GM19438 (cell line): ENCODE data around the gene MAGEA2B.
"Not testable (repeated sequence)": the region's sequence is repeated elsewhere in the genome, so short reads cannot be mapped to it uniquely, and the experiment has no call there.

Experiments
- ATAC-seq: cut with Tn5 transposase; IDR thresholded peaks from one replicate; pipeline ENCODE4 v1.9.1; 2021; ENCODE audit warnings: low read depth; ENCODE audit not compliant: unreplicated experiment

The MAGEA2B gene

DNA sequence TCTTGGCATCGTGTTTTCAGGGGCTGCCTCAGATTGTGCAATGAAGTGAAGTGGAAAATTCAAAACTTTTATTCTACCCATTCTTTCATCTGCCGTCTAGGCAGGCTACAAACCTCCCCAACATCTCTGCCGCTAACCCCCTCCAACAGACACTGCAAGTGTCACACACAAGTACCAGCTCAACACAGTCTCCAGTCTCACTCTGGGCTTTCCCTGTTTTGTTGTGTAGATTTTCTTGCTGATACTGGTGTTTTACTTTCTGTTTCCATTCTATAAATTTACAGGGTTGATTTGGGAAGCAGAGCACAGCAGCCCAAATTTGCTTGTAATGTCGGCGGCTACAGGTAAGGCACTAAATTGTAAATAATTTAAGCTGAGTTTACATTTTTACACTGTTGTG is 40.4 kb downstream of the MAGEA2B start:
- ATAC-seq, result not testable (repeated sequence)

DNA sequence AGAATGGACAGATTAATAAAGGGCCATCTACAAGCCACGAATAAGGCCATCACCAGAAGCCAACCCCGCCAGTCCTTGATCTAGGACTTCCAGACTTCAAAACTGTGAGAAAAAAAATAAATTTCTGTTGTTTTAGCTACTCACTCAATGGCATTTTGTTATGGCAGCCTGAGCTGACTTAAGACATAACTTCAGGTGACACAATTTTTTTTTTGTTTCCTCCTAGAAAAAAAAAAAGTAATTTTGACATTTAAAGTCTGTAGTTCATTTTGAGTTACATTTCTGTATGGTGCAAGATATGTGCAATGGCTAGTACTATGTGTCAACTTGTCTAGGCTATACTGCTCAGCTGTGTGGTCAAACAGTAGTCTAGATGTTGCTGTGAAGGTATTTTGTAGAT is 44.5 kb downstream of the MAGEA2B start, which contains the start of gene CSAG3:
TSS of gene CSAG3 (plus strand) at position 301 of the 400 bp plus-strand sequence.
- ATAC-seq, result not testable (repeated sequence)

DNA sequence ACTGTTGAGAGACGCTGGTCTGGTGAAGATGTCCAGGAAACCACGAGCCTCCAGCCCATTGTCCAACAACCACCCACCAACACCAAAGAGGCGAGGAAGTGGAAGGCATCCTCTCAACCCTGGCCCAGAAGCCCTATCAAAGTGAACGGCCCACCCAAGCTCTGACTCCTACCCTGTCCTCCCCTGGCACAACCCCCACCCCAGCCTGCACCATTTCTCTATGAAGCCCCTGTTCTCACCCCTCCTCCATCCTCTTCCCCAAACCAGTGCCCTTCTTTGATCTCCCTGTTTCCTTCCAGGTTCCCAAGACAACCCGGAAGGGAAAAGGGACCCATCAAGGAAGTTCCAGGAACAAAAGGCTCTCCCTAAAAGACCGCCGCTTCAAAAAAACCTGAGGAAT is 45.1 kb downstream of the MAGEA2B start:
- not testable (repeated sequence) for ATAC-seq

DNA sequence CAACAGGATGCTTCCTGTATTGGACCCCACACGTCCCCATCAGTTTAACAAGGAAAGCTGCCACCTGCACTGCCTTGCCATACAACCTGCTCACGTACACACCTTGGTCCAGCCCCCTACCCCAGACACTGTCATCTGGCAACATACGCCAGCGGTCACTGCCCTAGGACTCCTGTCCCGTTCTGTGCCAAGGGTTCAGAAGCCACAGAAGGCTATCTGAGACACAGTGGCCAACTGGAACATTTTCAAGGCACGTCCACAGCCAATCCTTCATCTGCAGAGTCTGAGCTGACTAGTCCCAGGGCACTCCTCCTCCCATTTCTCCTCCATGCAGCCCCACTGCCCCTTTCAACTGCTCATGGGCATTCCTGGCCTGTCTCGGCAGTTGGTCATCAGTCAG is 47.2 kb downstream of the MAGEA2B start:
- ATAC-seq, result not testable (repeated sequence)

DNA sequence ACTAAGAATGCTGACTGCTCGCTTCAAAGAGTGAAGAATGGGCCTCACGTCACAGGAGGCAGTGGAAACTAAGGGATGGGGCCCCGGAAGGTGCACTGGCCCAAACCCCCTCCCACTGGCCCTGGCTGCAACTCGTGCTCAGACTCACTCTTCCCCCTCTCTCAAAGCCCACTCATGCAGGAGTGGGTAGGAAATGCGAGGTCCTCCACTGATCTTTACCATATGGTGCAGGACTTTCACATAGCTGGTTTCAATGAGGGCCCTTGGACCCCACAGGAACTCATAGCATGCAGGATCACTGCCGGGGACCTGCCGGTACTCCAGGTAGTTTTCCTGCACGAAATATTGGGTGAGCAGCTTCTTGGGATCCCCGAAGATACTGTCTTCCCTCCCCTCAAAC is 52.1 kb downstream of the MAGEA2B start:
- not testable (repeated sequence) for ATAC-seq
